HG02798 (cell line): ENCODE measurements around the gene HYCC1.

Experiments used
- ATAC-seq: cut with Tn5 transposase; IDR thresholded peaks from one replicate; pipeline ENCODE4 v1.9.1; 2021; ENCODE audit warnings: mild to moderate bottlenecking; ENCODE audit not compliant: unreplicated experiment, poor library complexity

The HYCC1 gene

GRCh38 chr7:23017309-23017708 lies 3.4 kb upstream of the HYCC1 start:
- no peak for ATAC-seq

DNA sequence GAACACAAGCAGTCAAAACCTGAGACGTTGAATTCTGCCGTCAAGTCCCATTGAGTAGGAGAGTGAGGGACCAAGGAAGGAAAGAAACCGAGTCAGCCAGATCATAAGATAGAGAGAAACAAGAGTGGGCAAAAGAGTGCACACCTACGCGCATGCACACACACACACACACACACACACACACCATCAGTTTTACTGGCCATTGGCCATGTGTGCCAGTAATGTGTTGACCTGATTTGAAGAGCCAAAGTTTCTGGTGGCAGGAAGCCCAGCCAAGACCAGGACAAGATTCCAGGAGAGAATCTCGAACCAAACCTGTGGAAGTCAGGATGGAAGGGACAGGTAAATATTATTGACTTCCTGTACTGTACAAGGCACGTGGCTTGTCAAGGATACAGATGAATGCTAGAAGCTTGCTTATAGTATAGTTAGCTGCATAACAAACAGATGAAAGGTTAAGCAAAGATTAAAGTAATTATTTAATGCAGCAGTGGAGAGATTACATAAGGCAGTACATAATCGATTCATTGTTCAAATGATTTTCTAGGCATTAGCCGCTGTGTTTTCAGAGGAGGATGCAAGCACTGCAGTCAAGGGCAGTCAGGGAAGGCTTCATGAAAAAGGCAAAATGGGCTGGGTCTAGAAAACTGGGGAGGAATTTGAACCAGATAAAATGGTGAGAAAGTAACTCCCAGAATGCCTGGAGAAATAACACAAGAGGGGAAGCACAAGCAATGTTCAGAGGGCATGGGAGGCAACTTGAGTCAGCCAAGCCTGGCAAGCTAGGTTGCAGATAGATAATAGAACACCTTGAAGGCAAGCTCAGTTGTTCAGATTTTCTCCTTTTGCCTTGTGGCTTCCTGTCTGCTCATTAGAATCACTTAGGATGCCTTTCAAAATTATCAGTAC lies 2.7 kb upstream of the HYCC1 start:
- ATAC-seq, result no peak

DNA sequence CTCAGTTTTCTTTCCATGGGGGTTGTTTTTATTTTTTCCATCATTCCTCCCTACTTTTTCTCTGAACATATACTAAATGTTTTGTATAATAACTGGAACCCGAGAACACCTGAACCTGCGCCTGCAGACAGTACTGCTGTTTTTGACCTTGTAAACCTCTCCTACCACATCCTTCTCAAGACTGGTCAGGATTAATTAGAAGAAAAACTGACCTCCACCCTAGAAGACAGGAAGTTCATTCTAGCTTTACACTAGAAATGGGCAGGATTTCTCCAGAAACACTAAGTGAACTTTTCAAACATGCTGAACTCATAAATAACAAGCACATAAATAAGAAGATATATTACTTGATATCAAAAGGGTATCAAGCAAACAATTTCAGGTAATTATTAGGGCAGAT lies 751 bp upstream of the HYCC1 start:
- no peak for ATAC-seq

- peak; percentile 1 for ATAC-seq
Observed at GRCh38 chr7:23012908-23013714, 819 bp downstream of the HYCC1 start.

DNA sequence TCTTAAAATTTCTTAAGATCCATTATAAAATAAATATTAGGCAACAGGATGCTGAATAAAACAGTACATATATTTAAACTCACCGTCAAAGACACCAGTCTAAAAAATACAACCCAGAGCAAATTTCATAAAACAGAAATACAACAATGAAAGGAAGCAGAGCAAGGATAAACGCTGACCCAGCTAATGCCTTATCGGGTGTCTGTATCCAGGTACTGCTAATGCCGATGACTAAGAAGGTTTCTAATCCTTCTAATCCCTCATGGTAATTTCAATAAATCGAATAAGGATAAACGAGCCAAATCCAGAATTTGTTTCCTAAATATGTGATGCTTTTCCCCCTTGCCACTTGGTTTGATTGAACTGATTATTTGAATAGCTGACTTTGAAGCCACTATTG lies 1.7 kb downstream of the HYCC1 start:
- no peak for ATAC-seq

DNA sequence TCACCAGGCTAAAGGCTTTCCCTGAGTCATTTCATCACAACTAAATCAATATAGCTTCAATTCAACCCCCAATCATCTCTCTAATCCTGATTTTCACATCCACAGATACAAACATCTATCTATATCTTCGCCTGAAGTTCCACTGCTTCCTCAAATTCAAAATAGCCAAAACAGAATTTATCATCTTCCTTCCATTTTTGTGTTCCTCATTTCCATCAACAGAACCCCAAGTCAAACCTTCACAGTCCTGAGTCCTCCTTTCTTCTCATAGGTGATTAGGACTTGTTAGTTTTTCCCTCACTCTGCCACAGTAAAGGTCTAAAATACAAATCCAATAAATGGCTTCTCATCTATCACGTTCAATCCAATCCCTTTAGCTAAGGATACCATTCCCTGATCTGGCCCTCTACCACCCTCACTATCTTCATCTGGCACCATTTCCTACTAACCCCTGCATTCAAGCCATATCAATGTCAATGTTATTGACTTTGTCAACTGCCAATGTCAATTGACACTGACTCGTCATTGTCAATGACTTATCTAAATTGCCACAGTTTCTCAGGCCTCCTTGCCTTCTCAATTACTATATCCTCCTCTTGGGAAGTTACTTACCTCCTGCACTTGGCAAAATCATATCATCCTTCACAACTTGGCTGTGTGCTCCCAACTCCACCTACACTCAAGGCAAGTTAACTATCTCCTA lies 2.6 kb downstream of the HYCC1 start:
- no peak for ATAC-seq

- no peak for ATAC-seq
Observed at GRCh38 chr7:23009303-23009702, 4.6 kb downstream of the HYCC1 start.

DNA sequence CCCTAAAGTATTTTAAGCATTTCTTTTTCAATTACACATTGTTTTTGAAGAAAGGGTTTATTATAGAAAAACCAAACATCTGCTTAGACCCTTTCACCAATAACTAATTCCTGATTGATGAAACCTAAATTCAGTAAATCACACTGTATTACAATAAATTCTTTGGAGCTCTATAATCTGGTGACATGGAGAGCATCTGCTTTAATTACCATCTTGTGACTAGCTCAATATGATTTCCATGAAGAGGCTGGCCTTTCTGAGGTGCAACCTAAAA lies 9.7 kb downstream of the HYCC1 start:
- no peak for ATAC-seq

- ATAC-seq, result no peak
Observed at GRCh38 chr7:23003505-23004246, 10.3 kb downstream of the HYCC1 start.

DNA sequence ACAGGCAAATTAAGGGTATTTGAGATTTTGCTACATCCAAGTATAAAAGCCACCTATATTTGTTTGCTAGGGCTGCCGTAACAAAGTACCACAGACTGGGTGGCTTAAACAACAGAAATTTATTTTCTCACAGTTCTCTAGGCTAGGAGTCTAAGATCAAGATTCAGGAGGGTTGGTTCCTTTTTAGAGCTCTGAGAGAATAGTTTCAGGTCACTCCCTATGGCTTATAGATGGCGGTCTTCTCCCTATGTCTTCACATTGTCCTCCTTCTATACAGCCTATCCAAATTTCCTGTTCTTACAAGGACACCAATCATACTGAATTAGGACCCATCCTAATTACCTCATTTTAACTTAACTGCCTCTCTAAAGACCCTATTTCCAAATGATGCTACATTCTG lies 11.2 kb downstream of the HYCC1 start:
- no peak for ATAC-seq

- ATAC-seq, result peak; percentile 49
Observed at GRCh38 chr7:23001610-23002009, 12.3 kb downstream of the HYCC1 start.

DNA sequence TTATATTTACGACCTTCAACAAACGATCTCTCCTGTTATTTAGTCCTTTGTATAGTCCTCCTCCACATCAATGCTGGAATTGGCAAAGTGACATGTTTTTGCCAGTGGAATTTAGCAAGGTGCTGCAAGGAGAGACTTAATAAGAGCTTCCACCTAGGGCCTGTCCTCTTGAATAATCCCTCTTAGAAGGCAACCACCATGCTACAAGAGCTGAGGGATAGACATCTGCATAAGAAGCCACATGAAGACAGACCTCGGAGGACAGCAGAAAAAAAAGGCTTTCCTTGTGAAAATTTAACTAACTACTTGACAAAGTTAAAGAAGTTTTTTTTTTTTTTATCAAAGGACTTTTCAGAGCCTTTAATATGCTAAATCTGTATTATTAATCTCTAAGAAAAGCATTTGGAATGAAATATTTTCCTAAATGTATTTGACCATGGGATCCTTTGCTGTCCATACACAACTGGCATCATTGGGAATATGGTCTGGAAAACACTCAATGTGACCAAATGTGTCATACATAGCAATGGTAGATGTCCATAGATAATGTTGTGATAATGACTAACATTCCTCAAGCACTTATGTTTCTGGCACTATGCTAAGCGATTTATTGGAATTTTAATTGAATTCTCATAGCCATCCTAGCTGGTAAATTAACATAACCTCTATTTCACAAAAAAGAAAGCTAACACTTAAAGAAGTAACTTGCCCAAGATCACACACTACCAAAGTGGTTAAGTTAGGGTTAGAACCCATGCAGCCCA lies 13.2 kb downstream of the HYCC1 start:
- ATAC-seq, result no peak

DNA sequence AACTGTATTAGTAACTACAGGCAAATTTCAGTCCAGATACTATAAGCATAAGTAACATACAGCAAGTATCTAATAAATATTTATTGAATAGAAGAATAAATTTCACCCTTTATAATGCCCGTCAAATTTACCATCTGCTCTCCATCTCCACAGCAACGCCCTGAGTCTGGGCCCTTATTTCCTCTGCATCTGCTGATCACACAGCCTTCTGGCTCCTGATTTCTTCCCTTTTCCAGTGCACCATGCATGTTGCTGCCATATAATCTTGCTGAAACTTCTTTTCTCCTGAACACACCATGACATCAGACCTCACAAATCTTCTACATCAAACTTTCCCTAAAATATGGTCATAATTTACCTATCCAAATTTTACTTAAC lies 15.4 kb downstream of the HYCC1 start:
- no peak for ATAC-seq

DNA sequence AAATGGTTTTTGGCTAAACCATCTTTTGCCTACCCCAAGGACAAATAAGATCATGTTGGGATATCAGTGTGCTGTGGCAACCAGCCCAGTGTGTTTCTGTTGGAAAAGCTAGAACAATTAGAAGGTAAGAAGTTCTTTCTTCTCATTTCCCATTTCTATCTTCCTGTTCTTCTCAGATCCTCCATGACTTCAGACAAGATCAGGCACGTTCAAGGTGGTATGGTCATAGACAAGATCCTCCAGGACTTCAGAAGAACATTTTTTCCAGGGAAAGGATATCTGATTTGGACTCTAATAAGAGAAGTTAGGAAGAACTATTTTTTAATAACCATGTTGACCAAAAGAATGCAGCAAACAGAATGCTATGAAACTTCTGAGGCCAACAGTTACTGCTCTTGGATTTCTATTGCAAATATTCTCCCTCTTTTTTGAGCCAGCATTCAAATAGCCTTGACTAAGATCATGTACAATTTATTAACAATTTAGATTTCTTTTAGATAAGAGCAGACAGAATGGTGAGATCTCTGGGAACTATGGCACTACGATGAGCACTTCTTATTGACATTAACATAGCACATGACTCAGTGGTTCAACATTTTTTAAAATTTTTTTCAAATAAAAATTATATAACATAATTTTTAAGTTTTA lies 15.9 kb downstream of the HYCC1 start:
- no peak for ATAC-seq

DNA sequence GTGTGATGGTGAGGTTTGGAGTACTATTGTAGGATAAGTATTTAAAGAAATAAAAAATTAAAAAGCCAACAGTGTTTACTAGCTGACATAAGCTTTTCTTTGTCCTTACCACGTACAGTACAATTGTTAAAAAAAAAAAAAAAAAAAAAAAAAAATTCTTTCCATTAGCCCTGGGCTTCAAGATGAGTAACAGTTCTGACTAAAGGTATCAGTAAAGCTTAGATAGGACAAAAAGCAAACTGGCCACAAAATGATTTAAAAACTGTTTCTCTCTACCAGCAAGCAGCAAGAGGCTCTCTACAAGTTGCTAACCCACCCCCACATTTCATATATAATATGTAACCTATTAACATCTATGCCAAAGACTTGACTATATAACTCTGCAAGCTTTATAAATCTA lies 17.5 kb downstream of the HYCC1 start:
- no peak for ATAC-seq

DNA sequence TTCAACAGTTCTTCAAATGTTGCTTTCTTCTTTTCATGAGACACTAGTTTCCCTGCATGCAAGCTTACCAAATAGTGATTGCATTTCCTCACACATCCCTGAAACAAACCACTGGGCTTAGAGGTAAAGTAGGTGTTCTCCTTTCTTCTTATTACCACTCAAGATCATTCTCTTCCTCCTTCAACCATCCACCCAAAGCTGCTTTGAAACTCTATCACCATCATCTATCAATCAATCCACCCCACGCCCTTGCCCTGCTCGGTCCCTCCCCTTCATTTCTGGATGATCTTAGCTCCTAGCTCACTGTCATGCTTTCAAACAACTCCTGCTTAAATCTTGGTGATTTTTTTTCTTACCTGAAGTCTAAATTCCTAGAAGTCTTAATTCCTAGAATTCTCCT lies 18.9 kb downstream of the HYCC1 start:
- no peak for ATAC-seq

GRCh38 chr7:22992874-22993840 lies 20.8 kb downstream of the HYCC1 start:
- peak; percentile 83 for ATAC-seq

DNA sequence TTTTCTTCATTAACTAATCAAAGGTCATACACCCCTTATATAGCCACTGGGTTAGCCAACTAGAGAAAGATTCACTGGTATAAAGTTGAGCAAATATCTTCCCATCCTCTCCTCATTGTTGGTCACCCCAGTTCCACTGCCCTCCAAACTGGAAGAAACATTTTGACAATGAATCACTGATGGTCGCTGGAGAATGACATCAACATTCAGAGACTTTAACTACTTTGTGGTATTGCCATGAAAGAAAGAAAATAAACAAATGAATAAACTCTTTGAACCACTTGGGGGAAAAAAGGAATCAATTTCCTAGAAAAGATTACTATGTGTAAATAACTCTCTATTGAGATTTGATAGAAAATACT lies 23.4 kb downstream of the HYCC1 start:
- no peak for ATAC-seq
